ENCODE measurements around the gene SORCS2.

SORCS2 gene

DNA sequence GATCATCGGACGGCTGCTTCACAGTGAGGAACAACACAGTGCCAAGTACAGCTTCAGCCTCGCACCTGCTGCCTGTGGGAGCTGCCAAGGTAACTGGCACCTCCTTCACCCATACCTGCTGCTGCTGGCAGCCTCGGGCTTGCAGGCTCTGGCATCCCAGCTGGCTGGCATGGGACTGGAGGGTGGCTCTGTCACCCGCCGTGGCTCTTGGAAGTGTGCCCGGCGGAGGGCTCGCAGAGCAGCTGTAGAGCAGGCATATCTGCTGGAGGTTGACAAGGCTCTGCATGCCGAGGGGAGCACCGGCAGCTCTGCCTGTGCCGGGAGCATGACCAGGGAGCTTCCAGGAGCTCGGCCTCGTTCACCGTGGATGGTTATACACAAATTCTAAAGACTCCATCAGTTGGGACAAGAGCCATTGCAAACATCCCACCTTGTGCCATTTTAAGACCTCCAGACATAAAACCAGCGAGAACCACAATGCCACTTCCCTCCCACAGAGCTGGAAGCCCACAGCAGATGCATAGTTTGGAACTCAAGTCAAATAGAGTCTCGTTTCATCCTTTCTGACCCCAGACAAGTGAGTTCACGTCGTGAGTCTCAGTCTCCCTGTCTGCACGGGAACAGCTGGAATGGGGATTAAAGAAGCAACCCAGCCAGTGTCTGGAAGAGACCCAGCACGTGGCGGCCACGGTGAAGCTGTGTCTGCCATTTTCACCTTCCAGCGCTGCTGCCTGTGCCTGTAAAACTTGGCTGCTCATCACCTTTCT is 326.7 kb downstream of the SORCS2 start:
- H4K20me1 ChIP-seq (ENCODE audit: insufficient read depth, low read length), result no peaks in the 10 kb centered on the region
- H3K9ac ChIP-seq (ENCODE audit: low read length), result no peak overlapping the region
- TF ChIP-seq, protein P1, sequence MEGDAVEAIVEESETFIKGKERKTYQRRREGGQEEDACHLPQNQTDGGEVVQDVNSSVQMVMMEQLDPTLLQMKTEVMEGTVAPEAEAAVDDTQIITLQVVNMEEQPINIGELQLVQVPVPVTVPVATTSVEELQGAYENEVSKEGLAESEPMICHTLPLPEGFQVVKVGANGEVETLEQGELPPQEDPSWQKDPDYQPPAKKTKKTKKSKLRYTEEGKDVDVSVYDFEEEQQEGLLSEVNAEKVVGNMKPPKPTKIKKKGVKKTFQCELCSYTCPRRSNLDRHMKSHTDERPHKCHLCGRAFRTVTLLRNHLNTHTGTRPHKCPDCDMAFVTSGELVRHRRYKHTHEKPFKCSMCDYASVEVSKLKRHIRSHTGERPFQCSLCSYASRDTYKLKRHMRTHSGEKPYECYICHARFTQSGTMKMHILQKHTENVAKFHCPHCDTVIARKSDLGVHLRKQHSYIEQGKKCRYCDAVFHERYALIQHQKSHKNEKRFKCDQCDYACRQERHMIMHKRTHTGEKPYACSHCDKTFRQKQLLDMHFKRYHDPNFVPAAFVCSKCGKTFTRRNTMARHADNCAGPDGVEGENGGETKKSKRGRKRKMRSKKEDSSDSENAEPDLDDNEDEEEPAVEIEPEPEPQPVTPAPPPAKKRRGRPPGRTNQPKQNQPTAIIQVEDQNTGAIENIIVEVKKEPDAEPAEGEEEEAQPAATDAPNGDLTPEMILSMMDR (IDR thresholded peaks at IDR 0.05; ENCODE audit: low read depth, low read length), result no peak
- TF ChIP-seq EZH2phosphoT487 (IDR thresholded peaks at IDR 0.05; ENCODE audit: low read depth), result no peak
- no peaks in the 10 kb centered on the region for H3K9me3 ChIP-seq (ENCODE audit: insufficient read depth, low read length)
- no peaks in the 10 kb centered on the region for H3K4me1 ChIP-seq (ENCODE audit: low read length)
- no peak overlapping the region for H3K4me2 ChIP-seq (ENCODE audit: low read length)
- H3K36me3 ChIP-seq (replicated peaks; ENCODE audit: low read depth, low read length), result no peaks in the 10 kb centered on the region
- H2AFZ ChIP-seq (ENCODE audit: low read depth, low read length), result no peak overlapping the region
- no peak overlapping the region for H3K27ac ChIP-seq (ENCODE audit: low read length)
- H3K79me2 ChIP-seq (ENCODE audit: low read length), result no peaks in the 10 kb centered on the region
- H3K4me3 ChIP-seq (ENCODE audit: low read length), result no peak overlapping the region
- 0 out of 2 replicates have a peak, but pooled peaks cover 5% of the 10 kb centered on the region for H3K27me3 ChIP-seq (ENCODE audit: low read depth, low read length)

DNA sequence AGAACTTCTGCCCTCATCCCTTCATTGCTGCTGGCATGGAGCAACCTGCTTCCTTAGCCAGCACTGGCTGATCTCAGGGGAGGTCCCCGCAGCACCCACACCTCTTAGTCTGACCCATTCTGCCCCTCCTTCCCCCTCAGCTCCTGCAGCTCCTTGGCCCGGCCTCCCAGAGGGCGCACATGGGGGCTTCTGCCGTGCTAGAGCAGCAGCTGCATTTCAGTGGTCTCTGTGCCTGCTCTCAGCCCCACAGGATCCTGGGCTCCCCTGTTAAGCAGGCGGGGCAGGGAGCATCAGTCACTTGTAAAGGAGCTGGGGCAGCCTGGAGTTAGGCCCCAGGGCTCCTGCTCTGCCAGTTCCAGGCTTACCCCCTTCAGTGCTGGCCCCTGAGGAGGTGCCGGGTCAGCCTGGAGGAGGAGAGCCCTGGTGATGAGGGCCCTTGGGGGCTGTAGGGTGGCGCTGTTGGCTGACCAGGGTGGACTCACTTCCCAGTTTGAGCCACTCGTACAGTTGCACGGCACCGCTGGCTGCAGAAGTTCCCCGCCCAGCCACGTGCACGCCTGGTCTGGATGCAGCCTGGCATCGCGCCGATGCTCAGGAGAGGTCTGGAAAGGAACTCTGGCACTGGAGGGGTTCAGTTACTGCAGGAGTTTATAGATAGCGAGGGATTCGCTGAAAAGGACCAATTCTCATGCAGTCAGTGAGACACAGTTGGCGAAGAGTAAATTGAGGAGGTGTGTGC is 327.5 kb downstream of the SORCS2 start:
- Histone ChIP-seq H3K79me2 (ENCODE audit: low read length) (no peaks in the 10 kb centered on the region), H3K36me3 (replicated peaks; ENCODE audit: low read depth, low read length) (no peaks in the 10 kb centered on the region), H3K9ac (ENCODE audit: low read length) (no peak overlapping the region), H3K4me3 (ENCODE audit: low read length) (no peak overlapping the region), H3K27ac (ENCODE audit: low read length) (no peak overlapping the region), H3K9me3 (ENCODE audit: insufficient read depth, low read length) (no peaks in the 10 kb centered on the region), H3K4me2 (ENCODE audit: low read length) (no peak overlapping the region), H3K4me1 (ENCODE audit: low read length) (no peaks in the 10 kb centered on the region), H3K27me3 (ENCODE audit: low read depth, low read length) (0 out of 2 replicates have a peak, but pooled peaks cover 5% of the 10 kb centered on the region), H4K20me1 (ENCODE audit: insufficient read depth, low read length) (no peaks in the 10 kb centered on the region), H2AFZ (ENCODE audit: low read depth, low read length) (no peak overlapping the region)
- no peak for TF ChIP-seq EZH2phosphoT487 (IDR thresholded peaks at IDR 0.05; ENCODE audit: low read depth)
- TF ChIP-seq, protein P1 (IDR thresholded peaks at IDR 0.05; ENCODE audit: low read depth, low read length), result no peak

DNA sequence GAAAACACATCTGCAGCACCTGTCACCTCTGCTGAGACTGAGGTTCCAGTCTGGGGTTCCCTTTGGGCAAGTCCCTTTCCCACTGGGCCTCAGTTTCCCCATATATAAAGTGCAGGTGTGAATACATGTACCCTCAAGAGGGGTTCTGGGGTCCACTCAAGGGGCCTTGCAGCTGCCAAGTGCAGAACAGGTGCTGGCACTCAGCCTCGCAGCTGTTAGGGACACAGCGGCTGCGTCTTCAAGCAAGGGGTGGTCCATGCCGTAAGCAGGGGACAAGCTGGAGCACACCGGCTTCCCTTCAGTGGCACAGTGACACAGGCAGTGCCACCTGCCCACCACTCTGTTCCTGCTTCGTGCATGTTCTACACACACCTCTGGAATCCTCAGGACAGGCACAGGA is 329.3 kb downstream of the SORCS2 start:
- H3K79me2 ChIP-seq (ENCODE audit: low read length), result no peaks in the 10 kb centered on the region
- no peak overlapping the region for H3K27ac ChIP-seq (ENCODE audit: low read length)
- no peaks in the 10 kb centered on the region for H3K9me3 ChIP-seq (ENCODE audit: insufficient read depth, low read length)
- H3K36me3 ChIP-seq (replicated peaks; ENCODE audit: low read depth, low read length), result no peaks in the 10 kb centered on the region
- H3K4me2 ChIP-seq (ENCODE audit: low read length), result no peak overlapping the region
- H4K20me1 ChIP-seq (ENCODE audit: insufficient read depth, low read length), result no peaks in the 10 kb centered on the region
- no peak for TF ChIP-seq EZH2phosphoT487 (IDR thresholded peaks at IDR 0.05; ENCODE audit: low read depth)
- TF ChIP-seq, protein P1 (IDR thresholded peaks at IDR 0.05; ENCODE audit: low read depth, low read length), result no peak
- H3K9ac ChIP-seq (ENCODE audit: low read length), result no peak overlapping the region
- no peak overlapping the region for H2AFZ ChIP-seq (ENCODE audit: low read depth, low read length)
- no peak overlapping the region for H3K4me3 ChIP-seq (ENCODE audit: low read length)
- H3K27me3 ChIP-seq (ENCODE audit: low read depth, low read length), result 0 out of 2 replicates have a peak, but pooled peaks cover 5% of the 10 kb centered on the region
- no peaks in the 10 kb centered on the region for H3K4me1 ChIP-seq (ENCODE audit: low read length)
